CD4-positive, alpha-beta T cell treated with Interleukin-10 for 1 hour (primary cell): Measurements from ENCODE around the gene ADAM10.

Source experiments
- DNase-seq: peaks from one replicate; pipeline ENCODE4 v3.0.0-alpha.2; 2020

ADAM10 gene

GRCh38 chr15:58571491-58571890, 178.0 kb downstream of the ADAM10 start:
- no peak for DNase-seq

- DNase-seq: no peak
These were observed 180.1 kb downstream of the ADAM10 start for GRCh38 chr15:58569455-58569854.

- no peak for DNase-seq
These were observed 181.3 kb downstream of the ADAM10 start for GRCh38 chr15:58568157-58568571.

- DNase-seq: no peak
These were observed 183.5 kb downstream of the ADAM10 start for GRCh38 chr15:58566029-58566428.

- no peak for DNase-seq
These were observed 183.9 kb downstream of the ADAM10 start for GRCh38 chr15:58565619-58566018.

- DNase-seq: no peak
These were observed 184.5 kb downstream of the ADAM10 start for GRCh38 chr15:58564981-58565380.

- no peak for DNase-seq
These were observed 187.4 kb downstream of the ADAM10 start for GRCh38 chr15:58562135-58562534.

- no peak for DNase-seq
These were observed 188.2 kb downstream of the ADAM10 start for GRCh38 chr15:58561321-58561720.

- DNase-seq: no peak
These were observed 189.5 kb downstream of the ADAM10 start for GRCh38 chr15:58559904-58560588.

- DNase-seq: no peak
These were observed 190.7 kb downstream of the ADAM10 start for GRCh38 chr15:58558777-58559176.

GRCh38 chr15:58556541-58556940, 193.0 kb downstream of the ADAM10 start:
- no peak for DNase-seq

GRCh38 chr15:58556028-58556361, 193.5 kb downstream of the ADAM10 start:
- DNase-seq: no peak

GRCh38 chr15:58555162-58556027, 194.1 kb downstream of the ADAM10 start:
- DNase-seq: no peak

GRCh38 chr15:58554758-58555157, 194.7 kb downstream of the ADAM10 start:
- no peak for DNase-seq

- no peak for DNase-seq
These were observed 196.1 kb downstream of the ADAM10 start for GRCh38 chr15:58553365-58553918.

GRCh38 chr15:58552505-58553364, 196.8 kb downstream of the ADAM10 start:
- no peak for DNase-seq

GRCh38 chr15:58551764-58552504, 197.6 kb downstream of the ADAM10 start:
- DNase-seq: no peak

GRCh38 chr15:58551084-58551763, 198.3 kb downstream of the ADAM10 start:
- DNase-seq: peak; percentile 10

GRCh38 chr15:58549785-58550074, 199.8 kb downstream of the ADAM10 start:
- DNase-seq: no peak

- DNase-seq: no peak
These were observed 200.3 kb downstream of the ADAM10 start for GRCh38 chr15:58549013-58549784.
